HG03025 (cell line): ENCODE results near the gene PDIA4.
"Not testable (repeated sequence)": the region's sequence is repeated elsewhere in the genome, so short reads cannot be mapped to it uniquely, and the experiment has no call there.

Source experiments
- ATAC-seq: cut with Tn5 transposase; IDR thresholded peaks from one replicate; pipeline ENCODE4 v1.9.1; 2021; ENCODE audit warnings: mild to moderate bottlenecking, moderate library complexity; ENCODE audit not compliant: unreplicated experiment, low FRiP score

The PDIA4 gene, protein sequence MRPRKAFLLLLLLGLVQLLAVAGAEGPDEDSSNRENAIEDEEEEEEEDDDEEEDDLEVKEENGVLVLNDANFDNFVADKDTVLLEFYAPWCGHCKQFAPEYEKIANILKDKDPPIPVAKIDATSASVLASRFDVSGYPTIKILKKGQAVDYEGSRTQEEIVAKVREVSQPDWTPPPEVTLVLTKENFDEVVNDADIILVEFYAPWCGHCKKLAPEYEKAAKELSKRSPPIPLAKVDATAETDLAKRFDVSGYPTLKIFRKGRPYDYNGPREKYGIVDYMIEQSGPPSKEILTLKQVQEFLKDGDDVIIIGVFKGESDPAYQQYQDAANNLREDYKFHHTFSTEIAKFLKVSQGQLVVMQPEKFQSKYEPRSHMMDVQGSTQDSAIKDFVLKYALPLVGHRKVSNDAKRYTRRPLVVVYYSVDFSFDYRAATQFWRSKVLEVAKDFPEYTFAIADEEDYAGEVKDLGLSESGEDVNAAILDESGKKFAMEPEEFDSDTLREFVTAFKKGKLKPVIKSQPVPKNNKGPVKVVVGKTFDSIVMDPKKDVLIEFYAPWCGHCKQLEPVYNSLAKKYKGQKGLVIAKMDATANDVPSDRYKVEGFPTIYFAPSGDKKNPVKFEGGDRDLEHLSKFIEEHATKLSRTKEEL

DNA sequence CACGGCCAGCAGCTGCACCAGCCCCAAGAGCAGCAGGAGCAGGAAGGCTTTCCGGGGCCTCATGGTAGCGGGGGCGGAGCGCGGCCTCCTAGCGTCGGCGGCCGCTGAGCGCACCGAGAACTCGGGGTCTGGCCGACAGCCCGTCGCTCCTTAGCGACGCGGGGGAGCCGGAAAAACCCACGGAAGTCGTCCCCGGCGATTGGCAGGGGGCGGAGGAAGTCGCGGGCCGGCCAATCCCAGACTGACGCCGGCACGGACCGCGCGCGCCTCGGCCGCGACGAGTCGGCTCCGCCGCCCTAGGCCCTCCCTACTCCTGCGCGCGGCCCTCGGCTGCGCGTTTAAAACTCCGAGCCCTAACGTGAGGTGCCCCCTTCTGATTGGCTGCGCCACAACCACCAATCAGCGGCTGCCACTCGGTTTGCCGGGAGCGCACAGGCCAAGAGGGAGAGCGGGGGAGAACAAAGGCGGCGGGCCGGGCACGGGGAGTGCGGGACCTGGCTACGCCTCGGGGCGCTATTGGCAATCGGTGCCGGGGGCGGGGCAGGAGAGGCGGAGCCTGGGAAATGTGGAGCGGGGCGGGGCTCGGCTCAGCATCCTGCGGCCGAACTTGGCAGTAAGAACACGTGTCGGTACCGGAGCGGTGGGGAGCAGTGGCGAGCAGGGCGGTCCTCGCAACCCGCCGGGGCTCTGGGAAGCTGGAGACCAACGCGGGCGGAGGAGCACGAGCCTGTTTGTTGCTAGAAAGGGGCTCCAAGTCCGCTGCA is at the start of gene PDIA4:
Gene PDIA4 (minus strand): TSS at position 160 of the 764 bp plus-strand sequence. CDS start 97 bp downstream, at position 63.
- peak; percentile 93 for ATAC-seq

DNA sequence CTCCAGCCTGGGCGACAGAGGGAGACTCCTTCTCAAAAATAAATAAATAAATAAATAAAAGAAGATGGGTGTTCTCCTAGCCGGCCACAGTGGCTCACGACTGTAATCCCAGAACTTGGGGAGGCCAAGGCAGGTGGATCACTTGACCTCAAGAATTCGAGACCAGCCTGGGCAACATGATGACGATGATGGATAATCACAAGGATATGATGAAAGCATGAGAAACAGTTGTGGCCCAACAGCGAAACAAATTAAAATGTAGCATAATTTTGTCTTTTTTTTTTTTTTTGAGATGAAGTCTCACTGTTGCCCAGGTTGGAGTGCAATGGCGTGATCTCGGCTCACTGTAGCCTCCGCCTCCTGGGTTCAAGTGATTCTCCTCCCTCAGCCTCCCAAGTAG is 49.3 kb upstream of the PDIA4 start:
- ATAC-seq = no peak

DNA sequence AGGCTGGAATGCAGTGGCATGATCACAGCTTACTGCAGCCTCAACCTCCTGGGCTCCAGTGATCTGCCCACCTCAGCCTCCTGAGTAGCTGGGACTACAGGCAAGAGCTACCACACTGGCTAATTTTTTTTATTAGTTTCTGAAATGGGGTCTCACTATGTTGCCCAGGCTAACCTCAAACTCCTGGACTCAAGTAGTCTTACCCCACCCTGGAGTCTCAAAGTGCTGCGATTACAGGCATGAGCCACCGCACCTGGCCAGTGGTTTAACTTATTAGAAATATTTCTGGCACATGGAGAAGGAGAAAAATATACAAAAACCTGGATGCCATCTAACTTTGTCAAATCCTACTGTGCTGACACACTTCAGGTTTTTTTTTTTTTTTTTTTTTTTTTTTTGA is 47.0 kb upstream of the PDIA4 start:
- ATAC-seq = no peak

DNA sequence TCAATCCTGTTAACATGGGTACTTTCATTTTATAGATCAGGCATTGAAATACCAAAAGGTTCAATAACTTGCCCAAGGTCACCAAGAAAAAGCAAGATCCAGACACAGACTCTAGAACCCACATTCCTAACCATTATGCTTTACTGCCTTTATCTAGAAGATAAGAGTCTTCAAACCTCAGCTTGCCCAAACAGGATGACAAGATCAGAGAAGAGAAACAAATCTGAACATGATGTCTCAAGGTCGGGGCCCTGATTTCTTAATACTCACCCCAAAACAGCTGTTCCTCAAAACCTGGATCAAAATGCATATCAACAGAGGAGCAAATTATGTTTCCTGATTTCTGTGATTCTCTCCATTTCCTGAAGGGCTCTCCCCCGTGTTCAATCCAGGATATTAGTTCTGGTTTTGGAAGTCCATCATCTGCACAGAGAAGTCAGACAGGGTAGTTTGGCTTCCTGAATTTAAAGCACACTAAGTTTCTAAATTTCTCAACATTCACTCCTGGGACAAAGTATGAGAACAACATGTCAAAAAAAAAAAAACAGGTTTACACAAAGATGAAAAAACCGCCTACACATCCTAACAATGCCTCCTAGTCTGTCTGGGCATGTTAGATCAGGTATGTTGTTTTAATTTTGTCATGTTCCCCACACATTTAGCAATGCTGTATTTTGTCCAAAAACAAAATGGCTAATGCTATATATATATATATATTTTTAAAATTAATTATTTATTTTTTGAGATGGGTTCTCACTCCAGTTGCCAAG is 46.0 kb upstream of the PDIA4 start:
- ATAC-seq = no peak

DNA sequence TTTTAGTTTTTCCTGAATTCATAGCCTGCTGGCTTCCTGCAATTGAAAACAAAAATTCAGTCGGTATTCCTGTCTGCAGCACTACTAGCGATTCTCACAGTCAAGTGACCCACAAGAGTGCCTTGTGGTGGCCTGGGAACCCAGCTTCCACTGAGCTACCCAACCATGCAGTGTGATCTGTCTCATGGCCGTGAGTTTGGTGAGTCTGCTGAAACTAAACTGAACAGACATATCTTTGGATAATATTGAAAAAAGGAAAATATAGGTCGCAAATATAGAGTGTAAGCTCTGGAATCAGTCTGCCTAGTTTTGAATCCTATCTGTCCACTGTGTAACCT is 44.1 kb upstream of the PDIA4 start:
- ATAC-seq = no peak

DNA sequence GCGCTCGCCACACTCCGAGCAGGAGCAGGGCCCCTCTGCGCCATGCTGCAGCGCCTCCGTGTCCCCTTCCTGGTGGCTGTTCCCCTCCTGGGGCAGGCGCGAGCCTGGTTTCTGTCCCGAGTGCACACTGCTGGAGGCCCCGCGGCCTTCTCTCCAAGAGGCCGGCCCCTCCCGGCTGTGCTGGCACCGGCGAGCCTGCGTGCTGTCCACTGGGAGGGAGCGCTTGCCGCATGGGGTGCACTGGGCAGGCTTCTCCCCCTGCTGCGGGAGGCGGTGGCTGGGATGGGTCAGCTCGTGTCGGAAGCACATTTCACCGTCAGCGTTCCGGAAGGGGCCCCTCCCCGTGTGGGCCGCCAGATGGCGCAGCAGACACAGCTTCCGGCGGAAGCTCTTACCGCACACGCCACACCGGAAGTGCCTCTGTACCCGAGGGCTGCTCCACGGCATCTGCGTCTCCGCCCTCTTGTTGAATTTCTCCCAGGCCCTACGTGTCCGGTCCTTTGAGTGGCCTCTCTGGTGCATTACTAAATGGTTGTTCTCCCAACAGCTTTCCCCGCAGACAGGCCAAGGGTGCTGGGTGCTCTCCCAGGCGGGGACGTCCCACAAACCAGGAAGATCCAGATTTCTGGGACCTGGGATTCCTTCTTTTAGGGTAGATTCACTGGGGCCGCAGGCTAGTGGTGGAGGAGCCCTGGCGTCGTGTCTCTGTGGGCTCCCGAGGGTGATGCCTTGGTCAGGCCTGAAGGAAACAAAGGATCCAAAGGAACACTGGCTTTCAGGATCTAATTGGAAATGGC is 43.5 kb upstream of the PDIA4 start:
- no peak for ATAC-seq

DNA sequence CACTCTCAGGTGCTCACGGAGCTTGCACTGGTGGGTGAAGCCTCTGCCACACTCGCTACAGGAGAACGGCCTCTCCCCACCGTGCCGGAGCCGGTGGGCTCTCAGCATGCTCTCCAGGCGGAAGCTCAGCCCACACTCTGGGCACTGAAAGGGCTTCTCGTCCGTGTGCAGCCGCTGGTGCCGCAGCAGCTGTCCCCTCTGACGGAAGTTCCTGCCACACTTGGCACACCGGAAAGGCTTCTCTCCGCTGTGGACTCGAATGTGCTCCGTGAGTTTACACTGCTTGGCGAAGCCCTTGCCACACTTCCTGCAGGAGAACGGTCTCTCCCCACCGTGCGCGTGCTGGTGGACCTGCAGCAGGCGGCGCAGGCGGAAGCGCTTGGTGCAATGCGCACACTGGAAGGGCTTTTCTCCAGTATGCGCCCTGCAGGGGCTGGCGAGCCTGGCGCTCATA is 42.9 kb upstream of the PDIA4 start:
- no peak for ATAC-seq

DNA sequence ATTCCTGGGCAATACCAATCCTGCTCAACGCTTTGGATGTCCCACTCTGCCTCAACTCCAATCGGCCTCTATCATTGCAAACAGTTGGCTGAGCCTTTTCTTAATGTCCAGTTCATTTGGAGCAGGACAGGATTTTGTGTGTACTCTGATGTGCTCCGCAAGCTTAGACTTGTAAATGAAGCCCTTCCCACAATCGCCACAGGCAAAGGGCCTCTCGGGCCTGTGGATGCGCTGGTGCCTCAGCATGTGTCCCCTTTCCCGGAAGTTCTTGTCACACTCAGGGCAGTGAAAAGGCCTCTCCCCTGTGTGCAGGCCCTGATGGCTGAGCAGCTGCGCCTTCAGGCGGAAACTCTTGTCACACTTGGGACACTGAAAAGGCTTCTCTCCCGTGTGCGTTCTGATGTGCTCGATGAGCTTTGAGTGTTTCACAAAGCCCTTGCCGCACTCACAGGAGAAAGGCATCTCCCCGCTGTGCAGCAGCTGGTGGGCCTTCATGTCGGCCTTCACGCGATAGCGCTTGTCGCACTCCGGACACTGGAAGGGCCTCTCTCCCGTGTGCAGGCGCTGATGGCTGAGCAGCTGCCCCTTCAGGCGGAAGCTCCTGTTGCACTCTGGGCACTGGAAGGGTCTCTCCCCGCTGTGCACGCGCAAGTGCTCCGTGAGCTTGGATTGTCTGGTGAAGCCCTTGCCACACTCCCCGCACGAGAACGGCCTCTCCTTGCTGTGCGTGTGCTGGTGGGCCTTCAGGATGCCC is 42.2 kb upstream of the PDIA4 start:
- no peak for ATAC-seq

DNA sequence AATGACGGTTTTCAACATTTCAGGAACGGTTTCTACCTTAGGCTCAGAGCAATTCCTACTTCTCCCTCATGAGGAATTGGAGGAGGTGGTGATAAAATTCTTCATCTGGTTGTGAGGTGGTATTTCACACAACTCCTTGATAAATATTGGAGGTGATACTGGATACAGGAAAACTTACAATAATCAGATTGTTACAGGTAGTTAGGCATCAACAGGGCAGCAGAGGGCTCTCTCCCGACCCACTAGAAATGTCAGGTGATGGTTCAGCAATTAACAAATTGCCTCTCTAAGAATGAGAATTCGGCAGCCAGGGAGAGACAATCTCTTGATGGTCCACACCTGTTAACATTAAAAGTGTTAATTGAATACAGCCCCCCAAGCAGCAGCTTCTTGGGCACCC is 39.6 kb upstream of the PDIA4 start:
- ATAC-seq = no peak

DNA sequence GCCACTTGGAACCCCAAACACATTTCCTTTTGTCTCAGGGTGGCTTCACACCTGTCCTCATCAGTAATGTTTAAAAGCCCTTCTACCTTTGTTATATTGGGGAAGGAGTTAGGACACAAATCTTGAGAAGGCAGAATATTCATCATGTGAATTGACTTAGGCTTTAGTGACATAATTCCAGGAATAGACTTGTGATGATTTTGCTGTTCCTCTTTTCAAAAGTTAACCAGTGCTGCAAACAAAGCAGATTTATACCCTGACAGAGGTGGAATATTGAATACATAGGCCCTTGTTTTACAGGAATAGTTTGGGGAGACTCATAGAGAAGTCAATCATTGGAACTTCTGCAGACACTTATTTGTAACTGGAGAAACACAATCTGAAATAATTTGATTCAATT is 35.2 kb upstream of the PDIA4 start:
- no peak for ATAC-seq

DNA sequence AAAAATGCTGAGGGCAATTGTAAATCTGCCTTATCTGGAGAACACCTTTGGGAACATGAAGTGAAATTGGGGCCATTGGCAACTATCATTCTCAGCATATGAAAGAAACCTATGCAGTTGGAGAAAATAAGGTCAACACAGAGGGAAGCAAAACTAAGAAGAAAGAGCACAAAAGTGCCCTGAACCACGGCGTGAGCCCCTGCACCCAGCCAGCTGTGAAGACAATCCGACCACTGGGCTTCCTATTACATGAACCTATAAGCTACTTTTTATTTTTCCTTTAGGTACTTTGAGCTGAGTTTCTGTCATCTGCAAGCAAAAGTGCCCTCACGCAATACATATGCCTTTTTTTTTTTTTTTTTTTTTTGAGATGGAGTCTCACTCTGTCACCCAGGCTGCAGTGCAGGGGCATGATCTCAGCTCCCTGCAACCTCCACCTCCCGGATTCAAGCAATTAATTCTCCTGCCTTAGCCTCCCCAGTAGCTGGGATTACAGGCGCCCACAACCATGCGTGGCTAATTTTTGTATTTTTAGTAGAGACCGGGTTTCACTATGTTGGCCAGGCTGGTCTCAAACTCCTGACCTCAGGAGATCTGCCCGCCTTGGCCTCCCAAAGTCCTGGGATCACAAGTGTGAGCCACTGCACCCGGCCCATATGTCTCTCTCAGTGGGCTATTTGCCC is 34.1 kb upstream of the PDIA4 start:
- not testable (repeated sequence) for ATAC-seq

DNA sequence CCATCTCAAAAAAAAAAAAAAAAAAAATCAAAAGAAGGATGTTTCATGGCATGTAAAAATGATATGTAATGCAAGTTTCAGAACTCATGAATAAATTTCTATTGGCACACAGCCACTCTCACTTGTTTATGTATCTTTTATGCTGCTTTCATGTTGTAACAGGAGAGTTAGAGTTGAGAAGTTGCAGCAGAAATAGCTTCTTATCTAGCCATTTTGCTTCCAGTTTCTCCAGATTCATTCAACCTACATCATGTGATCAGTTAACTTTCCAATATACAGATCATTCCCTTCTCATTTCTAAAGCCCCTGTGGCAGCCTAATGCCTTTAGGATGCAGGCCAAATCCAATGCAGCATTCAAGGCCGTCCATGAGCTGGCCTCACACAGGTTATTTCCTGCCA is 31.9 kb upstream of the PDIA4 start:
- no peak for ATAC-seq

DNA sequence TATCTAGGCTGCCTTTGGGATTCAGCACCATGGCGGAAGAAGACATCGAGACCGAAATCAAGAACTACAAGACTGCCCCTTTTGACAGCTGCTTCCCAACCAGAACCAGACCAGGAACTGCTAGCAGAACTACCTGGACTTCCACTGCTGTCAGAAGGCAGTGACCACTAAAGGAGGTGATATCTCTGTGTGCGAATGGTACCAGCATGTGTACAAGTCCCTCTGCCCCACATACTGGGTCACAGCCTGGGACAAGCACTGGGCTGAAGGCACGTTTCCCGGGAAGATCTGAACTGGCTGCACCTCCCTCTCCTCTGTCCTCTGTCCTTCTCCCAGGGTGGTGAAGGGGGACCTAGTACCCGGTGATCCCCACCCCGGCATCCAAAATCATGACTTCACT is 25.6 kb upstream of the PDIA4 start:
- ATAC-seq = no peak

DNA sequence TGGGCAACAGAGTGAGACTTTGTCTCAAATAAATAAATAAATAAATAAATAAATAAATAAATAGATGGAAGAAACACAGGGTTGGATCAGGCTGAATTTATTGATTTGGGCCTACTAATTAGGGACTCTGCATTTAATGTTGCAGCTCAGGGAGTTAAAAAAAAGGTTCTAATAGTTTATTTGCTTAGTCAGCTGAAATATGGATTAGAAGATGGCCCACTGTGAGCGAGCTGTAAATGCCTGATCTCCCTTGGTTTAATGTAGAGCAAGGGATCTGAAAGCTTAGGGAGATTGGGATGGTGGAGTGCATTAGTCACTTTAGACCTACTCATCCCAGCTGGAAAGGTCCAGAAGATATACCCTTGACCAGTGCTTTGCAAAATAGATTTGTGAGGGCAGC is 25.1 kb upstream of the PDIA4 start:
- ATAC-seq = no peak

DNA sequence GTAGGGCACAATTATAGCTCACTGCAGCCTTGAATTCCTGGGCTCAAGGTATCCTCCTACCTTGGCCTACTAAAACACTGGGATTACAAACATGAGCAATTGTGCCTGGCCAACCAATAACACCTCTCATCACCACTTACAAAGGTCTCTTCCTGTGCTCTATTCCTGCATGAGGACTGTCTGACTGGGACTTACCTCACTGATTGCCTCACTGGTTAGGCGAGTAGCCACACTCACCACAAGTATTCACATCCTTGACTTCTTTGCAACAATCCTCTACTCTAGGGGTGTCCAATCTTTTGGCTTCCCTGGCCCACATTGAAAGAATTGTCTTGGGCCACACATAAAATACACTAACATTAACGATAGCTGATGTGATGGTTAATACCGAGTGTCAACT is 22.6 kb upstream of the PDIA4 start:
- ATAC-seq = no peak

DNA sequence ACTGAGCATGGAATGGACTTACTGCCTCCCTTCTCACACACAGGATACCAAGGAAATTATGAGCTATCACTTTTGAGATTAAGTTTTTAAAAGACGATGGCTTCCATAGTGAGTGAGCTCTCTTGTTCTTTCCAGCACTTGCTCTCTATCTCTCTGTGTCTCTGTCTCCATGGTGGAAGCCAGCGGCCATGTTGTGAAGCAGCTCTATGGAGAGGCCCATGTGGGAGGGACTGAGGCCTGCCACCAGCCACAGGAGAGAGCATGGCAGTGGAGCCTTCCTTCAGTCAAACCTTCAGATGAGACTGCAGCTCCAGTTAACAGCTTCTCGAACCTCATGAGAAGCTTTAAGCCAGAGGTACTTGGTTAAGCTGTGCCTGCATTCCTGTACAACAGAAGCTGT is 20.5 kb upstream of the PDIA4 start:
- ATAC-seq = no peak

DNA sequence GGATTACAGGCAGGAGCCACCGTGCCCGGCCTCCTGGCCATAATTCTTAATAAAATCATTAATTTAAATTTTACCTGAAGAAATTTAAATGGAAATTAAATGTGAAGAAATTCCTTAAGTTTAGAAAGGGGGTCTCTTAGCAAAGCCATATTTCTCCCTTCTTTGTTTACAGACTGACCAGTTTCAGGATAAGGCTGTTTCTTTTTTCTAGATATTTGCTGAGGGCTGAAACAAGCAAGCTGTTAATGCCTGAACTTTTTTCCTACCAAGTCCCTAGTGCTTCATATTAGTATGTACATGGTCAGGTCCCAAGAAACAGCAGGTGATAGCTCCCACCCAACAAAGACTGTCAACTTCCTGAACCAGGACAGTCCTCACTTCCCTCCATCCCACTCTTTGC is 18.1 kb upstream of the PDIA4 start:
- ATAC-seq = no peak

DNA sequence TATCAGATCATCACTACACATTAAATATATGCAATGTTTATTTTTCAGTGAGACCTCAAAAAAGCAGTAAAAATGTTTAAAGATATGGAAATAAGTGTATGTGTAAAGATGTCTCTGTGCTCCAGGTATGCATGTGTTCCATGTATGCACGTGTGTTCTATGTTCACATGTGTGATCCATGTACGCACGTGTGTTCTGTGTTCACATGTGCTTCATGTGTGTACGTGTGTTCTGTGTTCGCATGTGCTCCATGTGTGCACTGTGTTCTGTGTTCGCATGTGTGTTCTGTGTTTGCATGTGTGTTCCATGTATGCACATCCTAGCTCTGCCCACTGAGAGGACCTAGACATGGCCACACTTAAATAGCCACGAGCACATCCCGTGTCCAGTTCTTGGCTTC is 15.6 kb upstream of the PDIA4 start:
- ATAC-seq = no peak

DNA sequence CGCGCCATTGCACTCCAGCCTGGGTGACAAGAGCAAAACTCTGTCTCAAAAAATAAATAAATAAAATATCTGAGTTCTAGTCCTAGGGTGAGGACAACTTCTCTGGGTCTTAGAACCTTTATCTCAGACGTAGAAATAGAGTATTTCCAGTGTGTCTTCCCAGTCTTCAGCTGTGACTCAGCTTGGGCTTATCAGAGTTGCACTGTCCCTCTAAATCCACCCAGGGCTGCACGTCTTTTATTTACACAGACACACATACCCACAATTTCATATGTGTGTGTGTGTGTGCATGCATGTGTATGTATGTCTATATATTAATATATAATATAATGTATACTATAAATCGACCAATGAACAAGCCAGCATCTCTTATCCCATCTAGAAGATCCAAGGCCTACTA is 13.0 kb upstream of the PDIA4 start:
- ATAC-seq = no peak
